Stimulated activated CD8-positive, alpha-beta memory T cell treated with anti-CD3 and anti-CD28 coated beads, Interleukin-12 subunit alpha, Interleukin-12 subunit beta, amount 100 ng/mL, for 4 hours (primary cell): Measurements from ENCODE around the gene SAA2.
"Not testable (repeated sequence)": the region's sequence is repeated elsewhere in the genome, so short reads cannot be mapped to it uniquely, and the experiment has no call there.

ENCODE experiments used
- DNase-seq: peaks from one replicate; pipeline ENCODE4 v3.0.0-alpha.2; 2020; ENCODE audit warnings: low read depth

SAA2 gene

DNA sequence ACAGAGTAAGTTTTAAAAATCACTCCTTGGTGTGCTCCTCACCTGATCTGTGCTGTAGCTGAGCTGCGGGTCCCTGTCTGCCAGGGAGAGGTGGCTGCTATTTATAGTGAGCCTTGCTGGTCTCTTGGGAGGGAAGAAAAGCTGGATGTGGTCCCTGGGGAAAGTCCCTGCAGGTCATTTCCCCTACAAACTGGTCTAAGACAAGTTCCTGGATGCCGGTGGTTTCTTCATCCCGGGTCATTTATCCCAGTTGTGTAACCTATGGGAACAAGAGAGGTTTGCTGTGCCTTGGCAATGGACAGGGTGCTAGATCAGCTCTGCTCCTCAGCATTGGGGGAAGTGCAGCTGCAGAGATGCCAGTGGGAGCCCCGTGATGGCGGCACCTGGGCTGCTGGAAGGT, at the start of gene SAA2:
Gene SAA2, minus strand, starts transcription at position 108 of the 400 bp plus-strand sequence. CDS start 657 bp downstream, outside the sequence.
- no peak for DNase-seq

DNA sequence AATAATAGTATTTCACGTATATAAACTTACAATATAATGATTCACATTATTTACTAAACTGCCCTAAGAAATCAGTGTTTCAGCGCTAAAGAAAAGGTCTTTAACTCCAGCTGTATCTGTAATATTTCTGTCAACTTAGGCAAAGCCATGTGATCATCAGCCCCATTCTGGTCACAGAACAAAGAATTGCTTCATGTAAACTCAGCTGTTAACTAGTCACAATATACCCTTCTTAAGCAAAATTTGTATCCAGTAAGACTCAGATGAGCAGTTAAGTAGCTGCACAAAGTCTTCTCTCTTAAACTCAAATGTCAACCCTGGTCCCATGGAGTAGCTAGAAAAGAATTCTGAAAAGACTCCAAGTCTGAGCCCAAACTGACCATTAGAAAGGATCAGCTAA, 46.8 kb upstream of the SAA2 start:
- no peak for DNase-seq

DNA sequence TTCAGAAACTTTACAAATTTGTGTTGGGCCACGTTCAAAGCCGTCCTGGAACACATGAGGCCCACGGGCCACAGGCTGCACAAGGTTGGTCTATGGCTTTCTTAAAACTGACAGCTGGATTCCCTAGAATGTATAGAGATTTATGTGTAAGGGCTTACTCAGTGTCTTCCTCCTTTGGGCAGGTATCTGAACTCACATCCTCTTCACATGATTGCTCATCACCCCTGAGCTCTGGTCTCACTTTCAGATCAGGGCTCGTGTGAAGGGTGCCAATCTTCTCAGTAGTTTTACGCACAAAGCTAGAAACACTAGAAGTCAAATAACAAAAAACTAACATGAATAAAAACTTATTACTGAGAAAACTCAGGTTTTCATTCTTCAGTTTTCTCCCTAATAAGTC, 46.4 kb upstream of the SAA2 start:
- no peak for DNase-seq

DNA sequence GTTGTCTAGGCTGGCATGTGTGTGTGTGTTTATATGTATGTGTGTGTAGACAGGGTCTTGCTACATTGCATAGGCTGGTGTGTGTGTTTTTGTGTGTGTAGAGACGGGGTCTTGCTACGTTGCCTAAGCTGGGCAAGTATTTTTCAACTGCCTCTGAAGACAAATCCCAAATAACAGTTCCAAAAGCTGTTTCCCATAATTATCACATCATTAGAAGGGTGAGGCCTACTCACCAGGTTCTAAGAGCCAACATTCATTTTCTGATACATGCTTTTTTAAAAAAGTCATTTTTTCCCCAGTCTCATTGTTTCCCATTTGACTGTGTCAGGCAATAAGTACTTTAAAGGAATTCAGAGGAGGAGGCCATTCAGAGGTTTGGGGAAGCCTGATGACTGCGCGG, 40.4 kb upstream of the SAA2 start:
- DNase-seq = no peak

DNA sequence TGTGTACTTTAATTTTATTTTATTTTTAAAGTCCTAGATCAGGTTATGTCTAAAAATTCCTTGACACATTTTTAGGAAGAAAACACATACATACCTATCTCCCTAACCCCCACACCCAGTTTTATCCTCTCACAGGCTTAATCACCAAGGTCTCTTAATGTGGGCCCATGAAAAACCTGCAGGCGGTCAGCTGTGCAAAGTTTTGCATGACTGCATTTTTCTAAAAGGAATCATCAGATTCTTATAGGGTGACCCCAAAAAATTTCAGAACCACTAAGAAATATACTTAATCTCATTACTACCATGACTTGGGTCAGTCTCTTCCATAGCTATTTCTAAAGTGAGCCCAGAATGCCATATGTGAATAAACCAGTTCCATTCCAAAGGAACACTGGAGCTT, 37.4 kb upstream of the SAA2 start:
- DNase-seq = no peak

DNA sequence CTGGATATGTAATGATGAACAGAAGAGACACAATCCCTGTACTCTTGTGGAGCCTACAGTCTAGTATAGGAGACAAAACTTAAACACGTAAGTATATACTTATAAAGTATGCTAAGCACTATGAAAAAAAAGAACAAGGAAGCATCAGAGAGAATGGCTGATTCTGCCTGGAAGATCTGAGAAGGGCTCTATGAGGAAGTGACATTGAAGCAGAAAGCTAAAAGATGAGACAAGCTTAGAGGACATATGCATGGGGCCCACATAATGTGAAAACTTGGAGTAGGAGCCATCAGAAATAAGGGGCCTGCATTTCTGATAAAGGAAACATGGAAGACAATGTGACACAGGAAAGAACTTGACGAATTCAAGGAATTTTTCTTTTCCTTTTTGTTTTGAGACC, 34.2 kb upstream of the SAA2 start:
- DNase-seq = no peak

DNA sequence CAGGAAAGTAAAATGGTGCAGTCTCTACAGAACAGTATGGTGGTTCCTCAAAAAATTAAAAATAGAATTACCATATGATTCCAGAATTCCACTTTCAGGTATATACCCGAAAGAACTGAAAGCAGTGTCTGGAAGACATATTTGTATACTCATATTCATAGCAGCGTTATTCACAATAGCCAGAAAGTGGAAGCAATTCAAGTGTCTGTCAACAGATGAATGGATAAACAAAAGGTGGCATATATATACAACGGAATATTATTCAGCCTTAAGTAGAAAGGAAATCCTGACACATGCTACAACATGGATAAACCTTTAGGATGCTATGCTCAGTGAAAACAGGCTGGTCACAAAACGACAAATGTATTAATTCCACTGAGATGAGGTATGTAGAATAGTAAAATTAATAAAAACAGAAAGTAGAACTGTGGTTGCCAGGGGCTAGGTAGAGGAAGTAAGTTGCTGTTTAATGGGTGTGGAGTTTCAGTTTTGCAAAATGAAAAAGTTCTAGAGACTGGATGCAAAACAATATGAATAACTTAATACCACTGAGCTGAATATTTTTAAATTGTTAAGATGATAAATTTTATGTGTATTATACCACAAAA, 32.1 kb upstream of the SAA2 start:
- no peak for DNase-seq

DNA sequence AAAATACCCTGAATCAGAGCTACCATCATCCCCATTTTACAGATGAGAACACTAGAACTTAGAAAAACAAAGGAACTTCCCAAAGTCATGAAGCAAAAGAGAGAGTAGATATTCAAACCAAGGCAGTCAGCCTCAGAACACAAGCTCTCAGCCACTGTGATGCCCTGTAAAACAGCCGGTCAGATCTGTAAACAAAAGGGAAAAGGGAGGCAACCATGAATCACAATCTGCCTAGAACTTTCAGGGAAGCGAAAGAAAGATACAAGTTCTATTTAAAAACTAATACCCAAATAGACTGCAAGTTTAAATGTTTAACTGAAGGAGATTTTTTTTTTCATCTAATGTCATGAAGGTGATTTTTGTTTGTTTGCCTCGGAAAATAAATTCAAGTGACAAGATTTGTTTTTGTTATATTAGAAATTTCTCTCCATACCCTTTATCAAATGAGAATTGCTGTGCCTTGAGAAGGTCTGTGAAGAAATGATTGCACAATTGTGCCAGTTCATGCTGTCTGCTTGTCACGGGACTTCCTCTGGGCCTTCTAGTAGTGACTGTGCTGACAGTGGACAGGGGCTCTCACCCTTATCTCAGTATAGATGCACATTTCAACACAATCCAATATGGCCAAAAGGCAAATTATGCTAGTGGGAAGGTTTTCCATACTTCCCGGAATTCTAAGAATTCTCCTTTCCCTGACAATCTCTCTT, 29.2 kb upstream of the SAA2 start:
- DNase-seq = no peak

DNA sequence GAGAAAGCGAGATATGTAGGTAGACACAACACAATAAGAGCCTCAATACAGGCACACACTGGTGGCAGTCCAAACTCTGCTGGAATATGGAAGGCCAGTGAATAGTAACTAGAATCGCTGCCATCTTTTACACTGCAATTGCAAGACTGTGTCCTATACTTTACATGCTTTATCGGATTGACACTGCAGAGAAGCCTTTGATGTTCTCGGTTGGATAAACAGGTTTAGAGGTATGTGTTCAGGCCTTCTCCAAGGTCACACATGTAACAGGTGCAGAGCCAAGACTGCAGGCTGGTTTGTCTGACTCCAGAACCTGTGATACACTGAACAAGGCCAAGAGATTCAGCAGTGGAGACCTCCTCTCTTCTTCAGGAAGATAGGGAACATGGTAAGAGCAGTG, 22.7 kb upstream of the SAA2 start:
- no peak for DNase-seq

DNA sequence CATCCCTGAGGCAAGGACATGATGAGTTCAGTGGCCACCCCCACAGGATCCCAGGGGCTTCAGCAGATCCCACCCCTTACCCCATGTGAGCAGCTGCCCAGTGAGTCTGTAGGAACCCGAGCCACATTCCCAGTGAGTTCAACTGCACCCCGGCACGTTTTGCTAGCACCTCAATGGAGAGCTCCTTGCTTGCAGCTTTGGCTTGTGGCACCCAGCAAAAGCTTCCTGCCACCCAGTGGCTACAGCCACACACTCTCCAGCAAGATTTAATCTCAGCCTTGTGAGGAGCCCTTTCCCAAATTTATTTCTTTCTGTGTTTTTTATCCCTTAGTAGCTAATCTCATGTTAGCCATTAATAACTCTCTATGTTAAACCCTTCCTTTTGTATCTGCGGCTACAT, 21.6 kb upstream of the SAA2 start:
- DNase-seq = no peak

DNA sequence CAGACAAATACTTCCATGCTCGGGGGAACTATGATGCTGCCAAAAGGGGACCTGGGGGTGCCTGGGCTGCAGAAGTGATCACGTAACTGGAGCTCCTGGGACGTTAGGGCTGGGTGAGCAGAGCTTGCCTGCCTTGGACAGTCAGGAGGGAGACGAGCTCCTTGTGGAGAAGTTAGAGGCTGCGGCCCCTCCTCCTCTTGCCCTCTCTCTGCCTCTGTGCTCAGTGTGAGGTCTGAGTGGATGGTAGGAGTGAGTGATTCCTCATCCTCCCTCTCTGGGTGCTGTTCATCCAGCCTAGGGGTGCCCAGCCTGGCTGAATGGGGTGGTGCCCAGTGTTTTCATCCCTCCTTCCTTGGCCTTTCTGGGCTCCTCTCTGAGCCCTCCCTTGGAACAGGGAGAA, 20.8 kb upstream of the SAA2 start:
- DNase-seq = not testable (repeated sequence)

DNA sequence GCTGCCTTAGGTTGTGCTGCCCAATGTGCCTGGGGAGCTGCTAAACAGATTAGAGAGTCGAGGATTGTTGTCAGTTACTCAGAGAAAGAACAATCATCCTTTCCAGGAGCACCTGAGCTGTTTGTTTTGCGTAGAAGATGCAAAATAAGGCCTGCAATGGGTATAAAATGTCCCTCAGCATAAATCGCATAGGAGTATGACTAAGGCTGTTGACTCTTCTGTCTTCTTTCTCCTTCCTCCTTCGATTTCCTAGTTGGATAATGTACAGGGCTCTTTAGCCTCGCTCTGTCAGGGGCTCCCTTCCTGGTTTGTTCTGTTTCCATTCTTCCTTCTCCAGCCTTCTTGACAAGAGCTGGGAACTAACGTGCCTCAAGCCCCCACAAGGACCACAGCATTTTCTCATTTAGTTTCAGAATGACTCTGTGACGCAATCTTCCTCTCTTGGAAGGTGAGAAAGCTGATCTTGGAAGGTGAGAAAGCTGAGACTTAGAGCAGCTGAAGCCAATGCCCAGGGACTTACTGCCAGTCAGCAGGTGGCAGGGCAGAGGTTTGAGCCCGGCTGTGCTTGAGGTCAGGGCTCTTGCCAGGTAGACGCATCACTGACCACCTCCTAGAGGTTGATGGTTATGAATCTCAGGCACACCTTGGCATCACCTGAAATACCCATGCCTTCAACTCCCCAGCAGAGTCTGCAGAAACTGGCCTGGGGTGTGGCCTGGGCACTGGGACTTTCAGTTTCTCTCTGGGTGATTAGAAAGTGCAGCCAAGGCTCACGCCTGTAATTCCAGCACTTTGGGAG, 19.1 kb upstream of the SAA2 start:
- not testable (repeated sequence) for DNase-seq

DNA sequence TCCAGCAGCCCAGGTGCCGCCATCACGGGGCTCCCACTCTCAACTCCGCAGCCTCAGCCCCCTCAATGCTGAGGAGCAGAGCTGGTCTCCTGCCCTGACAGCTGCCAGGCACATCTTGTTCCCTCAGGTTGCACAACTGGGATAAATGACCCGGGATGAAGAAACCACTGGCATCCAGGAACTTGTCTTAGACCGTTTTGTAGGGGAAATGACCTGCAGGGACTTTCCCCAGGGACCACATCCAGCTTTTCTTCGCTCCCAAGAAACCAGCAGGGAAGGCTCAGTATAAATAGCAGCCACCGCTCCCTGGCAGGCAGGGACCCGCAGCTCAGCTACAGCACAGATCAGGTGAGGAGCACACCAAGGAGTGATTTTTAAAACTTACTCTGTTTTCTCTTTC, 17.5 kb upstream of the SAA2 start, which contains the start of gene SAA1:
Gene SAA1, plus strand, starts transcription at position 316 of the 400 bp plus-strand sequence. CDS start 624 bp downstream, outside the sequence.
- no peak for DNase-seq

DNA sequence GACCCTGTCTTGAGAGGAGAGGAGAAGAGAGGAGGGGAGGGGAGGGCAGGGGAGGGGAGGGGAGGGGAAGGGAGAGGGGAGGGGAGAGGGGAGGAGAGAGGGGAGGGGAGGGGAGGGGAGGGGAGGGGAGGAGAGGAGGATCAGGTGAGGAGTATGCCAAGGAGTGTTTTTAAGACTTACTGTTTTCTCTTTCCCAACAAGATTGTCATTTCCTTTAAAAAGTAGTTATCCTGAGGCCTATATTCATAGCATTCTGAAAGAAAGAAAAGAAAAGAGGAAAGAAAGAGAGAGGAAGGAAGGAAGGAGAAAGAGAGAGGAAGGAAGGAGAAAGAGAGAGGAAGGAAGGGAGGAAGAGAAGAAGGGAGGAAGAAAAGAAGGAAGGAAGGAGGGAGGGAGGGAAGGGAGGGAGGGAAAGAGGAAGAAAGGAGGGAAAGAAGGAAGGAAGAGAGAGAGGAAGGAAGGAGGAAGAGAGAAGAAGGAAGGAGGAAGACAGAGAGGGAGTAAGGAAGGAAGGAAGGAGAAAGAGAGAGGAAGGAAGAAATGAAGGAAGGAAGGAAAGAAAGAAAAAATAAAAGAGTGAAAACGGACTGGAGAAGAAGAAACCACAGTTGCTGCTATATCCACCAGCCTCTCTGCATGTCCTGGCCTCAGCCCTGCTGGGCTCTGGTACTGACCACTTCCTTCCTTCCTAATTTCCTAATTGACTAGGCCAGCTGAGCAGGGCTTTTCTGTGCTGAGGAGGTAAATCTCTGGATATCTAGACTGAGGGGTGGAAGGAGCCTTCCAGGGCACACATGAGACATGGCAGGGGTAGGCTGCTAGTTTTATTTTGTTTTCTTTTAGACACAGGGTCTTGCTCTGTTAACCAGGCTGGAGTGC, 16.4 kb upstream of the SAA2 start:
- DNase-seq = no peak

DNA sequence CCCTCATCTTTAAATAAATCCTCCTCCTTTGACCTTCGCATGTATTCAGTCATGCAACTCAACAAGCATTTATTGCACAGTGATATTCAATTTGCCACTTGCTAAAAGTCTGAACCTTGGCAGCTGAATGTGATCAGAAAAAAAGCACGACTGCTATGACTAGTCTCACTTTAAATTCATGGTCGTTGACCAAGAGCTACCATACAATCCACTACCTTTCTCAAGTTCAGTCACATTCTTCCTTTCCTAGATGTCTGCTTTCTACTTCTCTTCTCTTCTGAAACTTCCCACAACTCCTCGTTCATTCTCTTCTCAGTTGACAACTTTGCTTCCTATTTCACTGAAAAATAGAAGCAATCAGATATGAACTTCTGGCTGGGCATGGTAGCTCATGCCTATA, 15.6 kb upstream of the SAA2 start:
- DNase-seq = no peak

DNA sequence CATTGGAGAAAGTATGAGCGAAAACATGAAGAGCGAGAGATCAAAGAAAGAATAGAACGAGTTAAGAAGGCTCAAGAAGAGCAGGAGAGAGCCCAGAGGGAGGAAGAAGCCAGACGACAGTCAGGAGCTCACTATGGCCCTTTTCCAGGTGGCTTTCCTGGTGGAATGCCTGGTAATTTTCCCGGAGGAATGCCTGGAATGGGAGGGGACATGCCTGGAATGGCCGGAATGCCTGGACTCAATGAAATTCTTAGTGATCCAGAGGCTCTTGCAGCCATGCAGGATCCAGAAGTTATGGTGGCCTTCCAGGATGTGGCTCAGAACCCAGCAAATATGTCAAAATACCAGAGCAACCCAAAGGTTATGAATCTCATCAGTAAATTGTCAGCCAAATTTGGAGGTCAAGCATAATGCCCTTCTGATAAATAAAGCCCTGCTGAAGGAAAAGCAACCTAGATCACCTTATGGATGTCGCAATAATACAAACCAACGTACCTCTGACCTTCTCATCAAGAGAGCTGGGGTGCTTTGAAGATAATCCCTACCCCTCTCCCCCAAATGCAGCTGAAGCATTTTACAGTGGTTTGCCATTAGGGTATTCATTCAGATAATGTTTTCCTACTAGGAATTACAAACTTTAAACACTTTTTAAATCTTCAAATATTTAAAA, 14.3 kb upstream of the SAA2 start:
- DNase-seq = not testable (repeated sequence)

DNA sequence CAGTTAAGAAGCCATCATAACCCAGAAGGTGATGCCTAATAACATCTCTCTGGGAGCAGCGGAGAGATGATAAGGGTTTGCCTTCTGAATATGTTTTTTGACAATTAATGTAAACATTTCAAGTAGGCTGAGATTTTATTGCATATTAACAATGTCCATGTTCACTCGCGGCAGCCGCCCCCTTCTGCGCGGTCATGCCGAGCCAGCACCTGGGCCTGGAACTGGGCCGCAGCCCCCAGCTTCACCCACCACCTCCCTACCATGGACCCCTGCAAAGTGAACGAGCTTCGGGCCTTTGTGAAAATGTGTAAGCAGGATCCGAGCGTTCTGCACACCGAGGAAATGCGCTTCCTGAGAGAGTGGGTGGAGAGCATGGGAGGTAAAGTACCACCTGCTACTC, 13.3 kb upstream of the SAA2 start:
- DNase-seq = no peak

DNA sequence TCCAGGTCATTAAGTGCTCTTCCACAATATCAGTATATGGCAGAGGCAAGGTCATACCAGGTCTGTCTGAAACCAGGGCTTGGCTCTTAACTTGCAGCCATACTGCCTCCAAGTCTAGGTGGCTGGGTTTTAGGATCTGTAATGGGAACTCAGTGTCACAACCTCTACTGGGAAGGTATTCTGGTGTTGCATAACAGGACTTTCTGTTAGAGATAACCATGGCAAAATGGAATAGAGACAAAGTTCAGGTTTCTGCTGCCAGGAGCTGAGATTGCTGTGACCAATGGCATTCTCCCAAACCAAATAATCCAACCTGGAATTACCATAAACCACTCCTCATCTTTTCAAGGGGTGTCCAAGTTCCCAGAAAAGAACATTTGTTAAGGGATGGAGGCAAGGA, 10.8 kb upstream of the SAA2 start:
- no peak for DNase-seq

DNA sequence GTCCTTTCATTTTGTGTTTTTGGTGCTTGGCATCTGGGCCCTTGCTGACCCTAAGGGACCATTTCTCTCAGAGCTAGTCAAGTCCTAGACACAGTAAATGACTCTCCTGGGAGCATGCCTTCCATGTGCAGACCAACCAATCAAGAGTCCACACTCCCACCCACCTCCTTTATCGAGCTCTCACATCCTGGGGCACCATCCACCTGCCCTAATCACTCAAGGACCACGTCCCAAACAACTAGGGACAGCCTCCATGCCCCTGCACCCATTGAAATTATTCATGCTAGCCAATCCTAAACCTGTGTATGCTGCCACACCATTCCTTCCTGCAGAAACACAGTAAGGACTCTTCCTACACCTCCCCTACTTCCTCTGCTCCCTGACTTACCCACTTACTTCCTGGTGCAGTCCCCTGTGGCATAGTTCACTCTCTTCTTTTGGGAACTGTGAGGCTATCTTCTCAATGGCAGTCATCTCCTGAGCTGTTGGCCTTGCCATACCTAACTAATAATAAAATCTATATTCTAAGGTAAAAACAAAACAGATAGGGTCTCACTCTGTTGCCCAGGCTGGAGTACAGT, 6.4 kb upstream of the SAA2 start:
- DNase-seq = no peak

DNA sequence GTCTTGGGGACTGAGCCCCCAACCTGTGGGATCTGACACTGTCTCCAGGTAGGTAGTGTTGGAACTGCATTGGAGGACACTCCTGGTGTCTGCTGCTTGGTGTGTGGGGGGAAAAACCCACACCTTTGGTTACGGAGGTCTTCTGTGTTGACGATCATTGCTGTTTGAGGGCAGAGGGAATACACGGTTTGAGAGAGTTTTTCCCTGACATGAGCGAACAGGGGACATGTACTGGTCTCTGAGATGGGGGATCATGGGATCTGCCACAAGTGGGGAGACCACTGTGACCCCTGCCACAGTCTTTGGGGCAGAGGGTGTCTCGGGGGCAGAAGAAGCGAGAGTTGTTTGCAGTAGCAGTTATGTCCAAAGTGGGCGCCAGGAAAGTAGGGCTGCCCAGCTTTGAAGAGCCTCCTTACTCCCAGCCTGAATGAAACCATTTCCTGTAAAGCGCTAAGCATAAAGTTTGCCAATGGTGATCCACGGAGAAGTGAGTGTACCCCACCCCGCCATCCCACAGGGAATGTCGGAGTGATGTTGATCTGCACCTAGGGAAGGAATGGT, 5.4 kb upstream of the SAA2 start:
- no peak for DNase-seq

DNA sequence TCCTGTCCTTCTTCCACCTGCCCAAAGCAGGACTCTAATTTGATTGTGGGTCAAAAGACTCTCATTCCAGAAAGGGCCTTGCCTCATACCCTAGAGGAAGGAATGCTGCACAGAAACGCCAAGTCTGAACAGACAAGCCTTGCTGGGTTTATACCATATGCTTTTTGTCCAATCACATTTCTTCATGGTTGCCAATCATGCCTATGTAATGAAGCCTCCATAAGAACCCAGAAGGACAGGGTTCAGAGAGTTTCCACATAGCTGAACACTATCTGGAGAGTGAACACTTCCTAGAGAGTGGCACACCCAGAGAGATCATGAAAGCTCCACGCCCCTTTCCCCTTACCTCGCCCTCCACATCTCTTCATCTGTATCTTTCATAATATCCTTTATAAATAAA, 4.8 kb upstream of the SAA2 start:
- DNase-seq = no peak
